Ecto neural progenitor cell (in vitro differentiated cells): ENCODE measurements around the gene FCGBP.
A peak's percentile ranks its signal among the peaks of the same experiment; 100 is the strongest.
"Not testable (repeated sequence)": the region's sequence is repeated elsewhere in the genome, so short reads cannot be mapped to it uniquely, and the experiment has no call there.

Experiments used
- DNase-seq: peaks from one replicate; pipeline ENCODE4 v3.0.0-alpha.2; 2018; ENCODE audit warnings: low spot score

The FCGBP gene

GRCh38 chr19:39934584-39935363 is at the start of gene FCGBP:
TSS of gene FCGBP (minus strand) at chr19:39934634.
- DNase-seq = no peak

GRCh38 chr19:39983695-39984300 is 49.4 kb upstream of the FCGBP start:
- DNase-seq = no peak

GRCh38 chr19:39982883-39983282 is 48.4 kb upstream of the FCGBP start:
- no peak for DNase-seq

GRCh38 chr19:39974377-39975155 is 40.1 kb upstream of the FCGBP start:
- no peak for DNase-seq

- no peak for DNase-seq
Measured at GRCh38 chr19:39971380-39972035, 37.1 kb upstream of the FCGBP start.

GRCh38 chr19:39970675-39971379 is 36.4 kb upstream of the FCGBP start, which contains the start of gene PSMC4:
TSS of gene PSMC4 (plus strand) at chr19:39971165. CDS start at chr19:39971203, 38 bp downstream.
- DNase-seq = peak; percentile 97

GRCh38 chr19:39970425-39970674 is 35.9 kb upstream of the FCGBP start:
- DNase-seq = no peak

- DNase-seq = no peak
Measured at GRCh38 chr19:39969681-39970424, 35.4 kb upstream of the FCGBP start.

GRCh38 chr19:39969266-39969665 is 34.8 kb upstream of the FCGBP start:
- no peak for DNase-seq

GRCh38 chr19:39968789-39969188 is 34.4 kb upstream of the FCGBP start:
- DNase-seq = no peak

GRCh38 chr19:39967561-39967960 is 33.1 kb upstream of the FCGBP start:
- no peak for DNase-seq

- DNase-seq = no peak
Measured at GRCh38 chr19:39966617-39967016, 32.2 kb upstream of the FCGBP start.

GRCh38 chr19:39963898-39964297 is 29.5 kb upstream of the FCGBP start:
- no peak for DNase-seq

- not testable (repeated sequence) for DNase-seq
Measured at GRCh38 chr19:39959407-39959806, 25.0 kb upstream of the FCGBP start.

GRCh38 chr19:39958942-39959341 is 24.5 kb upstream of the FCGBP start:
- not testable (repeated sequence) for DNase-seq

GRCh38 chr19:39957886-39958285 is 23.5 kb upstream of the FCGBP start:
- DNase-seq = not testable (repeated sequence)

GRCh38 chr19:39953915-39954314 is 19.5 kb upstream of the FCGBP start:
- no peak for DNase-seq

GRCh38 chr19:39951686-39952085 is 17.3 kb upstream of the FCGBP start:
- no peak for DNase-seq

- DNase-seq = no peak
Measured at GRCh38 chr19:39951065-39951650, 16.7 kb upstream of the FCGBP start.

- DNase-seq = no peak
Measured at GRCh38 chr19:39949026-39949747, 14.8 kb upstream of the FCGBP start.
